OCI-LY7 (cell line): ENCODE results near the gene XRN2. TPM values are rescaled to one million over a fixed set of nuclear protein-coding genes. Genes with fewer than 3 reads are reported as not detected.

Source experiments
- BruUV-seq: library from RNA; stranded (reverse); fragments of 400-500 nt; replicated peaks from 2 replicates; lab custom pipeline; 2021; lab: Mats Ljungman, UMichigan
- CTCF ChIA-PET: fragments of 300-600 bp; sonication (Branson Sonifier 250); formaldehyde crosslinking; loops from one replicate; lab custom pipeline; 2022; ENCODE audit warnings: antibody characterized with exemption; ENCODE audit not compliant: unreplicated experiment; lab: Charles Lee
- POLR2A ChIA-PET: fragments of 300-600 bp; sonication (Branson Sonifier 250); formaldehyde crosslinking; loops from one replicate; lab custom pipeline; 2022; ENCODE audit warnings: antibody characterized with exemption; lab: Charles Lee
- DNase-seq: peaks from one replicate; pipeline ENCODE4 v3.0.0-alpha.2; 2015; ENCODE audit warnings: low spot score
- H2AFZ ChIP-seq: fragments of 200-600 bp; sonication (generic), shearing (Covaris generic); 2 replicates; pipeline ENCODE4 v1.6.1; 2014; ENCODE audit warnings: mild to moderate bottlenecking, antibody characterized with exemption, low read length, moderate library complexity
- H3K27ac ChIP-seq: fragments of 200-600 bp; sonication (generic); 2 replicates; pipeline ENCODE4 v1.5.1; 2014; ENCODE audit warnings: mixed run types, low read depth, mild to moderate bottlenecking, moderate library complexity, low read length, inconsistent platforms; ENCODE audit not compliant: poor library complexity, severe bottlenecking
- H3K36me3 ChIP-seq: fragments of 200-600 bp; sonication (generic); 2 replicates; pipeline ENCODE4 v1.6.1; 2014; ENCODE audit warnings: mild to moderate bottlenecking, antibody characterized with exemption, low read length, moderate library complexity, mixed read lengths; ENCODE audit not compliant: insufficient read depth
- H3K4me1 ChIP-seq: fragments of 200-600 bp; sonication (generic); 2 replicates; pipeline ENCODE4 v1.5.1; 2014; ENCODE audit warnings: mild to moderate bottlenecking, low read length; ENCODE audit not compliant: insufficient read depth, poor library complexity, severe bottlenecking
- H3K4me2 ChIP-seq: fragments of 200-600 bp; sonication (generic); 2 replicates; pipeline ENCODE4 v1.6.1; 2014; ENCODE audit warnings: mild to moderate bottlenecking, low read length
- H3K4me3 ChIP-seq: fragments of 200-600 bp; sonication (generic); 2 replicates; pipeline ENCODE4 v1.5.1; 2014; ENCODE audit warnings: mild to moderate bottlenecking, low read depth, low read length; ENCODE audit not compliant: poor library complexity, severe bottlenecking
- H3K79me2 ChIP-seq: fragments of 200-600 bp; sonication (generic); 2 replicates; pipeline ENCODE4 v1.6.1; 2016; ENCODE audit warnings: low read depth, mild to moderate bottlenecking, low read length, moderate library complexity, mixed read lengths; ENCODE audit not compliant: insufficient read depth
- H3K9me2 ChIP-seq: fragments of 200-600 bp; sonication (generic); 2 replicates; pipeline ENCODE4 v1.6.1; 2016; ENCODE audit warnings: mild to moderate bottlenecking, low read length, mixed read lengths; ENCODE audit not compliant: insufficient read depth
- H3K9me3 ChIP-seq: fragments of 200-600 bp; sonication (generic); 2 replicates; pipeline ENCODE4 v1.6.1; 2014; ENCODE audit warnings: mild to moderate bottlenecking, mixed run types, low read length, mixed read lengths
- H4K20me1 ChIP-seq: fragments of 200-600 bp; sonication (generic); 2 replicates; pipeline ENCODE4 v1.6.1; 2014; ENCODE audit warnings: mild to moderate bottlenecking, antibody characterized with exemption, low read length, moderate library complexity, mixed read lengths; ENCODE audit not compliant: insufficient read depth
- EZH2phosphoT487 ChIP-seq: fragments of 200-600 bp; sonication (generic); IDR thresholded peaks from 2 replicates; pipeline ENCODE4 v1.6.1; 2018; ENCODE audit warnings: low read depth, borderline replicate concordance, mild to moderate bottlenecking, mixed run types, antibody characterized with exemption, low read length, moderate library complexity, mixed read lengths
- intact Hi-C: fragments of 100-400 bp; cut with micrococcal nuclease; formaldehyde crosslinking; loops from one replicate; pipeline ENCODE4 v1.10.0; 2022; ENCODE audit not compliant: unreplicated experiment
- total RNA-seq, 2 experiments: library from RNA; depleted of rRNA in 1 of 2; stranded (reverse); fragments of >200 nt in 1 of 2; shearing (Covaris generic) in 1 of 2; gene quantifications; 2 replicates each; pipeline ENCODE4 v1.2.3, GENCODE V29; 2014 to 2022
- TF ChIP-seq, protein P1 (sequence below): fragments of 200-600 bp; sonication (generic); conservative IDR thresholded peaks from 2 replicates; pipeline ENCODE4 v1.5.1; 2014; ENCODE audit warnings: mild to moderate bottlenecking, antibody characterized with exemption, low read length, moderate library complexity, mixed read lengths

The XRN2 gene
- total RNA-seq, 2 experiments from 2014 or later, result 47.9 to 50.3 TPM

DNA sequence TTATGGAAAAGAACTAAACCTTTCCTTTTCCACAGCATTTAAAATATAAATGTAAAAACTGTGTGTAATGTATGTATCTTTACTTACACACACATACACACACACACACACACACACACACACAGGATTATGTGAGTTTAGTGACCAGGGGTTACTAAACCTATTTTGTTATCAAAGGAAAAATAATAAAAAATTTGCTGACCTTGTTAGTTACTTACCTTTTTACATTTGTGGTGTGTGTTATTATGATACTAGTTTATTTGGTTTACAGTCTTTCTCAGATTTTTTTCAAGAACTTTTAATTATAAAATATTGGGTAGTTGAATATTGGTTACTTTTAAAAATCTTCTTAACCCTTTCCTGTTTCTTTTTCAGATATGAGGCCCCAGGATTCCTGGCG, 78.5 kb downstream of the XRN2 start:
- Histone ChIP-seq H3K9me2 (no peaks in the 10 kb centered on the region), H3K9me3 (no peaks in the 10 kb centered on the region), H3K79me2 (peaks cover 2% of the 10 kb centered on the region; the same call in 1 of the 2 replicates), H3K36me3 (peaks cover 93% of the 10 kb centered on the region), H4K20me1 (0 out of 2 replicates have a peak, but pooled peaks cover 4% of the 10 kb centered on the region), H3K4me2 (no peak overlapping the region), H2AFZ (no peak overlapping the region), H3K4me1 (no peaks in the 10 kb centered on the region), H3K4me3 (no peak overlapping the region), H3K27ac (no peak overlapping the region)
- no peak for TF ChIP-seq EZH2phosphoT487
- TF ChIP-seq, protein P1, sequence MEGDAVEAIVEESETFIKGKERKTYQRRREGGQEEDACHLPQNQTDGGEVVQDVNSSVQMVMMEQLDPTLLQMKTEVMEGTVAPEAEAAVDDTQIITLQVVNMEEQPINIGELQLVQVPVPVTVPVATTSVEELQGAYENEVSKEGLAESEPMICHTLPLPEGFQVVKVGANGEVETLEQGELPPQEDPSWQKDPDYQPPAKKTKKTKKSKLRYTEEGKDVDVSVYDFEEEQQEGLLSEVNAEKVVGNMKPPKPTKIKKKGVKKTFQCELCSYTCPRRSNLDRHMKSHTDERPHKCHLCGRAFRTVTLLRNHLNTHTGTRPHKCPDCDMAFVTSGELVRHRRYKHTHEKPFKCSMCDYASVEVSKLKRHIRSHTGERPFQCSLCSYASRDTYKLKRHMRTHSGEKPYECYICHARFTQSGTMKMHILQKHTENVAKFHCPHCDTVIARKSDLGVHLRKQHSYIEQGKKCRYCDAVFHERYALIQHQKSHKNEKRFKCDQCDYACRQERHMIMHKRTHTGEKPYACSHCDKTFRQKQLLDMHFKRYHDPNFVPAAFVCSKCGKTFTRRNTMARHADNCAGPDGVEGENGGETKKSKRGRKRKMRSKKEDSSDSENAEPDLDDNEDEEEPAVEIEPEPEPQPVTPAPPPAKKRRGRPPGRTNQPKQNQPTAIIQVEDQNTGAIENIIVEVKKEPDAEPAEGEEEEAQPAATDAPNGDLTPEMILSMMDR, result no peak
- POLR2A ChIA-PET, result interaction anchor here (0.6 kb wide), 1 partner anchor 12 kb away, joined by 3 read pairs; no protein-coding TSS in a partner anchor
- intact Hi-C loops, result no loop called here
- no peak for DNase-seq
- BruUV-seq, result no TSS peak
- CTCF ChIA-PET, result no interaction called here

DNA sequence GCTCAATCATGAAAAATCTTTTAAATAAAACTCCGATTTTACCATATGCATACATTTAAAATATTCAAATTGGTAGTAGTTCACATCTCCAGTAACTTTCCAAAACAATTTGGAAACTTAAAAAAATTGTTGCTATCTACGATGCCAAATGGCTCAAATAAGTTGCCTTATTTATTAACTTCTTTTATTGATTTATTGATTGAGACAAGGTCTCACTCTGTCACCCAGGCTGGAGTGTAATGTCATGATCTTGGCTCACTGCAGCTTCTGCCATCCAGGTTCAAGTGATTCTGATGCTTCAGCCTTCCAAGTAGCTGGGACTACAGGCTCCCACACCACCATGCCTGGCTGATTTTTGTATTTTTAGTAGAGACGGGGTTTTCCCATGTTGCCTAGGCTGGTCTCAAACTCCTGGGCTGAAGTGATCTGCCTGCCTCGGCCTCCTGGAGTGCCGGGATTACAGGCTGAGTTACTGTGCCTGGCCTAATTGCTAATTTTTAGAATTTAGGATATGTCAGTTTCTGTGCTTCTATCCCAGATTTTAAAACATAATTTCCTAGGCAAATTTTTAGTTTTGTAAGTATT, 81.3 kb downstream of the XRN2 start:
- no peak for DNase-seq
- Histone ChIP-seq H3K36me3 (peaks cover 93% of the 10 kb centered on the region), H3K4me1 (no peaks in the 10 kb centered on the region), H3K4me3 (no peak overlapping the region), H3K27ac (no peak overlapping the region), H2AFZ (no peak overlapping the region), H3K4me2 (no peak overlapping the region), H3K79me2 (no peaks in the 10 kb centered on the region), H3K9me2 (no peaks in the 10 kb centered on the region), H4K20me1 (0 out of 2 replicates have a peak, but pooled peaks cover 4% of the 10 kb centered on the region), H3K9me3 (no peaks in the 10 kb centered on the region)
- no TSS peak for BruUV-seq
- intact Hi-C loops, result no loop called here
- CTCF ChIA-PET, result no interaction called here
- POLR2A ChIA-PET, result no interaction called here
- TF ChIP-seq, protein P1, result no peak
- TF ChIP-seq EZH2phosphoT487, result no peak

DNA sequence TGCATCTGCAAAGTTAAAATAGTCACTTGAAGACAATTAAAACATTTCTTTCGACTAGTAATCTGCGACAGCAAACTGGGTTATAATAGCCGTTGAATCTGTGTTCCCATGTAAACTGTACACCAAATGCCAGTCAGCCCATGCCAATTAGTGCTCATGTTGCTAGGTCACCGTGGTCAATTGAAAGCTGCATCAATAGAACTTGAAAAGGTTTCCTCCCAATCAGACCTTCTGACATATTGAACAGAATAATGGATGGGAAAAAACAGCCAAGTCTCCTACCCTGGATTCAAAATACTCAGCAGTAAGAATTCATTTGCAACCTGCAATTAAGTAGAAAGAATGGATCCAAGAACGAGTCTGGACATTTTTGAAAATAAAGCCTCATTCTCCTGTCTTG, 83.0 kb downstream of the XRN2 start:
- no peaks in the 10 kb centered on the region for H3K79me2 ChIP-seq
- H3K4me3 ChIP-seq, result no peak overlapping the region
- no peaks in the 10 kb centered on the region for H3K4me1 ChIP-seq
- TF ChIP-seq, protein P1, result no peak
- no peak for TF ChIP-seq EZH2phosphoT487
- no peak overlapping the region for H3K27ac ChIP-seq
- no peaks in the 10 kb centered on the region for H3K9me3 ChIP-seq
- no peaks in the 10 kb centered on the region for H4K20me1 ChIP-seq
- intact Hi-C loops, result no loop called here
- H3K36me3 ChIP-seq, result peaks cover 92% of the 10 kb centered on the region
- H2AFZ ChIP-seq, result no peak overlapping the region
- POLR2A ChIA-PET, result no interaction called here
- no TSS peak for BruUV-seq
- H3K4me2 ChIP-seq, result no peak overlapping the region
- no peaks in the 10 kb centered on the region for H3K9me2 ChIP-seq
- CTCF ChIA-PET, result no interaction called here
- no peak for DNase-seq
